A673 (cell line): ENCODE results near the gene NUTM2G.
"Not testable (repeated sequence)": the region's sequence is repeated elsewhere in the genome, so short reads cannot be mapped to it uniquely, and the experiment has no call there.

Source experiments
- CTCF ChIP-seq: fragments of 300-800, 200-600 bp; sonication (generic); conservative IDR thresholded peaks from 2 replicates; pipeline ENCODE4 v1.5.1; 2017; ENCODE audit warnings: low read depth, mild to moderate bottlenecking, antibody characterized with exemption, low read length, moderate library complexity, mixed read lengths
- EZH2 ChIP-seq: fragments of 200-600 bp; sonication (generic); IDR thresholded peaks from 2 replicates; pipeline ENCODE4 v1.6.1; 2017; ENCODE audit warnings: borderline replicate concordance, low read depth, mild to moderate bottlenecking, mixed read lengths, antibody characterized with exemption, low read length; ENCODE audit not compliant: poor library complexity, severe bottlenecking

GRCh38 chr9:96938957-96939665 is 10.5 kb downstream of the NUTM2G start:
- not testable (repeated sequence) for TF ChIP-seq CTCF, EZH2
